Neuronal stem cell (in vitro differentiated cells): ENCODE measurements around the gene ANK3.

Experiments
- DNase-seq: peaks from one replicate; pipeline ENCODE4 v3.0.0-alpha.2; 2013; ENCODE audit warnings: low spot score
- H2AFZ ChIP-seq: one replicate; pipeline ENCODE4 v1.6.1; 2013; ENCODE audit warnings: mild to moderate bottlenecking, low read length, inconsistent platforms
- H2AK5ac ChIP-seq: 2 replicates; pipeline ENCODE4 v1.6.1; 2013; ENCODE audit warnings: low read depth, mild to moderate bottlenecking, inconsistent platforms, low read length, moderate library complexity, mixed read lengths
- H2BK120ac ChIP-seq: 2 replicates; pipeline ENCODE4 v1.6.1; 2013; ENCODE audit warnings: low read depth, mild to moderate bottlenecking, inconsistent platforms, low read length, moderate library complexity, mixed read lengths
- H2BK12ac ChIP-seq: one replicate; pipeline ENCODE4 v1.6.1; 2013; ENCODE audit warnings: low read length, inconsistent platforms
- H2BK15ac ChIP-seq: 2 replicates; pipeline ENCODE4 v1.6.1; 2013; ENCODE audit warnings: mild to moderate bottlenecking, low read length, inconsistent platforms, mixed read lengths
- H2BK5ac ChIP-seq: one replicate; pipeline ENCODE4 v1.6.1; 2013; ENCODE audit warnings: inconsistent platforms, mild to moderate bottlenecking, low read length, moderate library complexity
- H3K14ac ChIP-seq: one replicate; pipeline ENCODE4 v1.6.1; 2013; ENCODE audit warnings: low read length, inconsistent platforms
- H3K18ac ChIP-seq: 2 replicates; pipeline ENCODE4 v1.6.1; 2013; ENCODE audit warnings: low read length, inconsistent platforms
- H3K23ac ChIP-seq: 2 replicates; pipeline ENCODE4 v1.6.1; 2013; ENCODE audit warnings: low read depth, mild to moderate bottlenecking, mixed read lengths, low read length, inconsistent platforms; ENCODE audit not compliant: poor library complexity
- H3K27ac ChIP-seq: replicated peaks from 3 replicates; pipeline ENCODE4 v1.5.1; 2013; ENCODE audit warnings: low read length, inconsistent platforms
- H3K27me3 ChIP-seq, 3 experiments: 2 replicates each; pipeline ENCODE4 v1.6.1; 2013; ENCODE audit warnings: low read length in 3 of 3, mild to moderate bottlenecking in 2 of 3, inconsistent platforms in 1 of 3, low read depth in 1 of 3, mixed read lengths in 1 of 3, moderate library complexity in 1 of 3; ENCODE audit not compliant: control insufficient read depth in 3 of 3, insufficient read depth in 3 of 3
- H3K36me3 ChIP-seq, 2 donors: replicated peaks in 1 of 2; 2 replicates each; pipeline ENCODE4 v1.6.1; 2013; ENCODE audit warnings: low read length in 2 of 2; ENCODE audit not compliant: control insufficient read depth in 2 of 2, insufficient read depth in 2 of 2
- H3K4ac ChIP-seq: 2 replicates; pipeline ENCODE4 v1.6.1; 2013; ENCODE audit warnings: inconsistent platforms, mild to moderate bottlenecking, low read length, moderate library complexity
- H3K4me1 ChIP-seq, 2 donors: 1 replicate in 1 of 2; 2 replicates in 1 of 2; pipeline ENCODE4 v1.6.1; 2013; ENCODE audit warnings: low read length in 2 of 2, low read depth in 1 of 2; ENCODE audit not compliant: control insufficient read depth in 2 of 2, insufficient read depth in 1 of 2
- H3K4me2 ChIP-seq: one replicate; pipeline ENCODE4 v1.6.1; 2013; ENCODE audit warnings: mild to moderate bottlenecking, low read length, inconsistent platforms; ENCODE audit not compliant: insufficient read depth, poor library complexity, severe bottlenecking
- H3K4me3 ChIP-seq, 2 donors: 2 replicates each; pipeline ENCODE4 v1.5.1; 2013; ENCODE audit warnings: low read length in 2 of 2, mild to moderate bottlenecking in 2 of 2, inconsistent platforms in 1 of 2, moderate library complexity in 1 of 2
- H3K79me1 ChIP-seq: one replicate; pipeline ENCODE4 v1.6.1; 2013; ENCODE audit warnings: low read depth, mild to moderate bottlenecking, inconsistent platforms, low read length, moderate library complexity
- H3K9ac ChIP-seq: one replicate; pipeline ENCODE4 v1.6.1; 2013; ENCODE audit warnings: mild to moderate bottlenecking, low read depth, low read length, inconsistent platforms; ENCODE audit not compliant: poor library complexity
- H3K9me3 ChIP-seq, 2 donors: replicated peaks in 1 of 2; 2 replicates each; pipeline versions ENCODE3 to v1.6.1; 2013; ENCODE audit warnings: low read length in 2 of 2, mild to moderate bottlenecking in 2 of 2, inconsistent platforms in 1 of 2, low read depth in 1 of 2, mixed read lengths in 1 of 2, moderate library complexity in 1 of 2; ENCODE audit not compliant: control insufficient read depth in 2 of 2, insufficient read depth in 1 of 2
- H4K8ac ChIP-seq: one replicate; pipeline ENCODE4 v1.6.1; 2013; ENCODE audit warnings: low read depth, mild to moderate bottlenecking, inconsistent platforms, low read length, moderate library complexity
- H4K91ac ChIP-seq: one replicate; pipeline ENCODE4 v1.6.1; 2013; ENCODE audit warnings: low read length, low read depth, mild to moderate bottlenecking, inconsistent platforms; ENCODE audit not compliant: poor library complexity
- WGBS, 2 donors: extraction: QIAGEN DNeasy Blood & Tissue Kit; methylation state at CpG; one replicate each; pipeline ENCODE4 v1.1.7; 2013; ENCODE audit warnings: missing lambda C conversion rate in 2 of 2, mixed read lengths in 1 of 2; ENCODE audit not compliant: insufficient read length in 2 of 2, insufficient replicate concordance in 1 of 2; ENCODE audit errors: extremely low coverage in 2 of 2; 5-methylcytosine and 5-hydroxymethylcytosine counted together

ANK3 gene

GRCh38 chr10:60029475-60029874 is 360.2 kb downstream of the ANK3 start:
- no peak overlapping the region for H3K4me2 ChIP-seq
- H3K79me1 ChIP-seq, result no peaks in the 10 kb centered on the region
- H4K91ac ChIP-seq, result no peak overlapping the region
- H3K27ac ChIP-seq, result no peak overlapping the region
- no peak for DNase-seq
- no CpG with 5 or more reads among the region's 6 CpGs for WGBS, 2 donors
- no peak overlapping the region for H3K4ac ChIP-seq
- no peak overlapping the region for H3K4me3 ChIP-seq
- H3K27me3 ChIP-seq, result no peaks in the 10 kb centered on the region
- H3K9ac ChIP-seq, result no peak overlapping the region
- H3K36me3 ChIP-seq, result no peaks in the 10 kb centered on the region
- H3K9me3 ChIP-seq, result no peaks in the 10 kb centered on the region
- H2BK120ac ChIP-seq, result no peak overlapping the region
- no peak overlapping the region for H2BK5ac ChIP-seq
- peaks cover 0 to 2% of the 10 kb centered on the region in 2 donors for H3K4me1 ChIP-seq
- no peak overlapping the region for H4K8ac ChIP-seq
- H2BK12ac ChIP-seq, result no peak overlapping the region
- no peak overlapping the region for H2BK15ac ChIP-seq
- H3K18ac ChIP-seq, result no peak overlapping the region
- no peak overlapping the region for H3K23ac ChIP-seq
- no peak overlapping the region for H2AK5ac ChIP-seq
- H2AFZ ChIP-seq, result no peak overlapping the region
- no peak overlapping the region for H3K14ac ChIP-seq

GRCh38 chr10:60028081-60028480 is 361.6 kb downstream of the ANK3 start:
- Histone ChIP-seq H3K4ac (no peak overlapping the region), H2AK5ac (no peak overlapping the region), H2BK15ac (no peak overlapping the region), H3K14ac (no peak overlapping the region), H3K4me3 (no peak overlapping the region), H3K23ac (no peak overlapping the region), H4K91ac (no peak overlapping the region), H3K27ac (no peak overlapping the region), H2BK5ac (no peak overlapping the region), H3K27me3 (no peaks in the 10 kb centered on the region), H3K4me2 (no peak overlapping the region), H3K79me1 (no peaks in the 10 kb centered on the region), H3K9ac (no peak overlapping the region), H3K4me1 (peaks cover 0 to 2% of the 10 kb centered on the region in 2 donors), H2AFZ (no peak overlapping the region), H2BK12ac (no peak overlapping the region), H3K18ac (no peak overlapping the region), H3K36me3 (no peaks in the 10 kb centered on the region), H3K9me3 (no peaks in the 10 kb centered on the region), H2BK120ac (no peak overlapping the region), H4K8ac (no peak overlapping the region)
- no peak for DNase-seq
- WGBS, 2 donors, result no CpG with 5 or more reads among the region's 1 CpG

- Histone ChIP-seq H3K18ac (no peak overlapping the region), H3K4ac (no peak overlapping the region), H2BK12ac (no peak overlapping the region), H3K27me3 (no peaks in the 10 kb centered on the region), H2BK15ac (no peak overlapping the region), H2AFZ (no peak overlapping the region), H4K91ac (no peak overlapping the region), H3K9ac (no peak overlapping the region), H3K36me3 (no peaks in the 10 kb centered on the region), H4K8ac (no peak overlapping the region), H2AK5ac (no peak overlapping the region), H3K23ac (no peak overlapping the region), H3K79me1 (no peaks in the 10 kb centered on the region), H2BK120ac (no peak overlapping the region), H3K14ac (no peak overlapping the region), H3K4me2 (no peak overlapping the region), H3K9me3 (no peaks in the 10 kb centered on the region), H3K4me3 (no peak overlapping the region), H3K27ac (no peak overlapping the region), H3K4me1 (no peaks in the 10 kb centered on the region), H2BK5ac (no peak overlapping the region)
- no CpG with 5 or more reads among the region's 1 CpG for WGBS, 2 donors
- DNase-seq, result no peak
Measured at GRCh38 chr10:60025279-60025678, 364.4 kb downstream of the ANK3 start.

- no peak overlapping the region for H2BK15ac ChIP-seq
- no peak overlapping the region for H2BK5ac ChIP-seq
- H3K27ac ChIP-seq, result no peak overlapping the region
- no peak overlapping the region for H3K23ac ChIP-seq
- no peak overlapping the region for H3K4me3 ChIP-seq
- no peak overlapping the region for H3K14ac ChIP-seq
- H4K8ac ChIP-seq, result no peak overlapping the region
- H2AFZ ChIP-seq, result no peak overlapping the region
- no peak overlapping the region for H2AK5ac ChIP-seq
- no peak overlapping the region for H3K4me2 ChIP-seq
- H3K9ac ChIP-seq, result no peak overlapping the region
- no peaks in the 10 kb centered on the region for H3K27me3 ChIP-seq
- H3K36me3 ChIP-seq, result no peaks in the 10 kb centered on the region
- no peak overlapping the region for H2BK120ac ChIP-seq
- H2BK12ac ChIP-seq, result no peak overlapping the region
- H4K91ac ChIP-seq, result no peak overlapping the region
- H3K4me1 ChIP-seq, result no peaks in the 10 kb centered on the region
- H3K4ac ChIP-seq, result no peak overlapping the region
- H3K18ac ChIP-seq, result no peak overlapping the region
- no peaks in the 10 kb centered on the region for H3K79me1 ChIP-seq
- no peaks in the 10 kb centered on the region for H3K9me3 ChIP-seq
- DNase-seq, result no peak
- WGBS, 2 donors, result no CpG with 5 or more reads among the region's 4 CpGs
Measured at GRCh38 chr10:60024506-60024905, 365.2 kb downstream of the ANK3 start.
